HepG2 (cell line): Measurements from ENCODE around the gene PLLP. TPM values are rescaled to one million over a fixed set of nuclear protein-coding genes. Genes with fewer than 3 reads are reported as not detected.

Source experiments
- CHD2 ChIP-seq: IDR thresholded peaks from 2 replicates; pipeline ENCODE4 v1.6.1; 2011; ENCODE audit warnings: low read depth, low read length, improper control_type of control experiment
- CREM ChIP-seq, 2 experiments: sonication (generic) in 1 of 2; formaldehyde crosslinking in 1 of 2; IDR thresholded peaks; 2 replicates each; pipeline versions ENCODE4 v1.4.0 to v1.6.1; 2016 to 2020; ENCODE audit warnings: antibody characterized with exemption in 1 of 2, mild to moderate bottlenecking in 1 of 2, missing genetic modification reagents in 1 of 2
- ETV5 ChIP-seq: IDR thresholded peaks from 2 replicates; pipeline ENCODE4 v1.6.1; 2018; ENCODE audit warnings: missing biosample characterization, missing genetic modification reagents, inconsistent platforms, borderline replicate concordance
- EZH2 ChIP-seq: conservative IDR thresholded peaks from 2 replicates; pipeline ENCODE4 v1.6.1; 2012; ENCODE audit warnings: mild to moderate bottlenecking, low read depth, low read length, moderate library complexity
- FOXC1 ChIP-seq: sonication (generic); formaldehyde crosslinking; IDR thresholded peaks from 2 replicates; pipeline ENCODE4 v1.8.0; 2022; ENCODE audit warnings: mild to moderate bottlenecking, missing genetic modification reagents, borderline replicate concordance
- PITX1 ChIP-seq: sonication (generic); formaldehyde crosslinking; IDR thresholded peaks from 2 replicates; pipeline ENCODE4 v1.5.1; 2020; ENCODE audit warnings: mild to moderate bottlenecking, missing genetic modification reagents
- PLRG1 ChIP-seq: fragments of 450-650 bp; conservative IDR thresholded peaks from 2 replicates; pipeline ENCODE4 v1.6.1; 2016
- PRPF4 ChIP-seq: fragments of 200-400 bp; formaldehyde crosslinking; IDR thresholded peaks from 2 replicates; pipeline ENCODE4 v1.6.1; 2016; ENCODE audit warnings: low read length, low read depth; ENCODE audit not compliant: poor library complexity, severe bottlenecking
- REPIN1 ChIP-seq: sonication (generic); formaldehyde crosslinking; IDR thresholded peaks from 2 replicates; pipeline ENCODE4 v1.8.0; 2022; ENCODE audit warnings: missing genetic modification reagents, low read depth, mild to moderate bottlenecking, borderline replicate concordance
- RFXANK ChIP-seq: IDR thresholded peaks from 2 replicates; pipeline ENCODE4 v1.6.1; 2016
- SOX13 ChIP-seq, 3 experiments: fragments of 450-650 bp in 1 of 3; sonication (generic) in 1 of 3; formaldehyde crosslinking in 1 of 3; IDR thresholded peaks in 2 of 3; conservative IDR thresholded peaks in 1 of 3; 2 replicates each; pipeline versions ENCODE4 v1.5.0 to v1.6.1; 2016 to 2020; ENCODE audit warnings: antibody characterized with exemption in 1 of 3, mild to moderate bottlenecking in 1 of 3, missing compliant biosample characterization in 1 of 3, missing genetic modification reagents in 1 of 3, moderate library complexity in 1 of 3
- TAF15 ChIP-seq: fragments of 200-400 bp; formaldehyde crosslinking; IDR thresholded peaks from one replicate; pipeline ENCODE4 v1.6.1; 2018; ENCODE audit warnings: mild to moderate bottlenecking, low read depth, low read length; ENCODE audit not compliant: poor library complexity, severe bottlenecking
- TEF ChIP-seq: sonication (generic); formaldehyde crosslinking; IDR thresholded peaks from 2 replicates; pipeline ENCODE4 v1.5.0; 2020; ENCODE audit warnings: missing genetic modification reagents
- U2AF2 ChIP-seq: fragments of 200-400 bp; formaldehyde crosslinking; IDR thresholded peaks from 2 replicates; pipeline ENCODE4 v1.6.1; 2017; ENCODE audit warnings: low read depth, mild to moderate bottlenecking, low read length
- WIZ ChIP-seq: sonication (generic); formaldehyde crosslinking; IDR thresholded peaks from 2 replicates; pipeline ENCODE4 v1.5.1; 2020; ENCODE audit warnings: mild to moderate bottlenecking, missing genetic modification reagents
- YEATS2 ChIP-seq: sonication (generic); formaldehyde crosslinking; IDR thresholded peaks from 2 replicates; pipeline ENCODE4 v1.4.0; 2020; ENCODE audit warnings: missing genetic modification reagents, borderline replicate concordance
- ZBTB42 ChIP-seq: sonication (generic); formaldehyde crosslinking; IDR thresholded peaks from 2 replicates; pipeline ENCODE4 v1.5.0; 2020; ENCODE audit warnings: mild to moderate bottlenecking, missing genetic modification reagents
- ZBTB8A ChIP-seq: sonication (generic); formaldehyde crosslinking; IDR thresholded peaks from 2 replicates; pipeline ENCODE4 v1.4.0; 2020; ENCODE audit warnings: mild to moderate bottlenecking, low read depth, missing genetic modification reagents, borderline replicate concordance
- ZFP41 ChIP-seq: sonication (generic); formaldehyde crosslinking; IDR thresholded peaks from 2 replicates; pipeline ENCODE4 v1.4.0; 2020; ENCODE audit warnings: mild to moderate bottlenecking, missing genetic modification reagents, borderline replicate concordance
- ZNF121 ChIP-seq: sonication (generic); formaldehyde crosslinking; IDR thresholded peaks from 2 replicates; pipeline ENCODE4 v1.5.0; 2020; ENCODE audit warnings: mild to moderate bottlenecking, missing genetic modification reagents
- ZNF543 ChIP-seq: sonication (generic); formaldehyde crosslinking; IDR thresholded peaks from 2 replicates; pipeline ENCODE4 v1.4.0; 2020; ENCODE audit warnings: mild to moderate bottlenecking, missing genetic modification reagents
- ZNF720 ChIP-seq: sonication (generic); formaldehyde crosslinking; IDR thresholded peaks from 2 replicates; pipeline ENCODE4 v1.4.0; 2020; ENCODE audit warnings: missing genetic modification reagents
- ZNF747 ChIP-seq: sonication (generic); formaldehyde crosslinking; IDR thresholded peaks from 2 replicates; pipeline ENCODE4 v1.8.1; 2023; ENCODE audit warnings: missing genetic modification reagents, mild to moderate bottlenecking, borderline replicate concordance
- ZNF768 ChIP-seq: sonication (generic); formaldehyde crosslinking; IDR thresholded peaks from 2 replicates; pipeline ENCODE4 v1.4.0; 2020; ENCODE audit warnings: missing genetic modification reagents
- polyA plus RNA-seq, 8 experiments: library from polyadenylated mRNA; depleted of rRNA in 3 of 8; stranded (reverse) in 7 of 8; unstranded in 1 of 8; fragments of >200 nt; fragmentation: Illumina TruSeq in 4 of 8; extraction: Trizol in 4 of 8; gene quantifications; 2 replicates each; pipeline versions ENCODE4 v1.2.1 to v1.2.3, GENCODE V29; 2011 to 2016; ENCODE audit warnings: low read depth in 4 of 8, missing spikeins in 1 of 8, mixed read lengths in 1 of 8; ENCODE audit not compliant: insufficient read depth in 1 of 8
- total RNA-seq, 5 experiments: library from RNA; depleted of rRNA; stranded (reverse); fragments of >200 nt; fragmentation: Illumina TruSeq; extraction: Trizol; gene quantifications; 2 replicates each; pipeline ENCODE4 v1.2.3, GENCODE V29; 2016; ENCODE audit warnings: low read depth in 1 of 5
- TF ChIP-seq, protein P1 (sequence below): sonication (generic); formaldehyde crosslinking; IDR thresholded peaks from 2 replicates; pipeline ENCODE4 v1.4.0; 2020; ENCODE audit warnings: mild to moderate bottlenecking, low read depth, missing genetic modification reagents

PLLP gene
- total and polyA plus RNA-seq, 2 of the 13 experiments (the other 11 are each of a cell fraction or from before 2014, with no cell fraction given), result 60.6 to 127 TPM

DNA sequence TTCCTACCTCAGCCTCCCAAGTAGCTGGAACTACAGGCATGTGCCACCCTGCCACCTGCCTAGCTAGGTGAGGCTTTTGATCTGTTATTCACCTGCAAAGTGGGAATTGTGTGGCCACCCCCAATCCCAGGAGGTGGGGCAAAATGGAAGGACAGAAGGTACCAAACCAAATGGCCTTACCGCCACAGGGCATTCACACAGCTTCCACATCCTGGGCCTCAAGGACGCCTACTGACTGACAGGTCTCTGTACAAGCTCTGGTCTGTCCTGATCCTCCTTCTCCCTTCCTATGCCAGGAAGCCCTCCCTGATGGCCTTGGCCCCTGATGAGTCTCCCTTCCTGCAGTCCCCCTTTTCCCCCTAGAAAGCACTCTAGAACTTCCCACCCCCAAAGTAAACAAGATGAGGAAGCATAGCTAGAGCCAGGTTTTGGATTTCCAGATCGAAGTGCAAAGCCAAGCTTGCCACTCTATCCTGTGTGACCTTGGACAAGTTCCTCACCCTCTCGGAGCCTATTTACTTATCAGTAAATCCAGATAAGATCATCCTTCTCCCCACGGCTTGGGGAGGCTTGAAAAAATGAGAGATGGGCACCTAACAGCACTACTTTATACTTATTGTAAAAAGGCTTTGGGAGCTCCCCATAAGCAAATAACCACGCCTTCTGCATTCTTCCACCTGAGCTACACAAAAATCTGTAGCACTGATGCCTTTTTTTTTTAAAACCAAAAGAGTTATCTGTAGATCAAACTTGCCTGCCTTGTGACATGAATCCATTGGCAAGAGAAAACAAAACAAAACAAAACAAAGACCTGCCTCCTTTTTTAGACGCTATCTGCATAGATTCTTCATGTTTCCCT lies 4.5 kb downstream of the PLLP start (continued):
- TF ChIP-seq CREM (IDR thresholded peaks at IDR 0.05), result peak; percentile 89
- no peak for TF ChIP-seq CREM (CRISPR knock-in tag; IDR thresholded peaks at IDR 0.05)
- TF ChIP-seq PITX1, result peak; percentile 96
- peak; percentile 100 for TF ChIP-seq ETV5 (CRISPR knock-in tag)
- TF ChIP-seq PLRG1, result no peak
- peak; percentile 82; the same call in 1 of the 2 replicates for TF ChIP-seq YEATS2 (CRISPR knock-in tag)
- TF ChIP-seq ZNF720 (CRISPR knock-in tag), result 0 out of 2 replicates have a peak, but pooled peaks have one; percentile 50
- TF ChIP-seq ZFP41 (CRISPR knock-in tag), result no peak
- peak; percentile 69; the same call in 1 of the 2 replicates for TF ChIP-seq RFXANK (CRISPR knock-in tag)
- peak; percentile 26 for TF ChIP-seq PRPF4
- 0 out of 2 replicates have a peak, but pooled peaks have one; percentile 58 for TF ChIP-seq WIZ (CRISPR knock-in tag)
- peak; percentile 78 for TF ChIP-seq SOX13 (IDR thresholded peaks at IDR 0.05)
- TF ChIP-seq SOX13 (CRISPR knock-in tag; conservative IDR thresholded peaks at IDR 0.05 in 1 of 2, IDR thresholded peaks at IDR 0.05 in 1 of 2), result peak in 1 of 2 experiments; percentile 84; a peak in 2 of 4 replicates
- TF ChIP-seq ZBTB42 (CRISPR knock-in tag), result no peak
- no peak for TF ChIP-seq CHD2
- TF ChIP-seq ZNF747, result peak; percentile 95; the same call in 1 of the 2 replicates
- TF ChIP-seq EZH2, result no peak
- peak; percentile 69; the same call in 1 of the 2 replicates for TF ChIP-seq FOXC1 (CRISPR knock-in tag)
- TF ChIP-seq ZNF543 (CRISPR knock-in tag), result peak; percentile 95
- TF ChIP-seq ZBTB8A, result 0 out of 2 replicates have a peak, but pooled peaks have one; percentile 79
- TF ChIP-seq, protein P1, sequence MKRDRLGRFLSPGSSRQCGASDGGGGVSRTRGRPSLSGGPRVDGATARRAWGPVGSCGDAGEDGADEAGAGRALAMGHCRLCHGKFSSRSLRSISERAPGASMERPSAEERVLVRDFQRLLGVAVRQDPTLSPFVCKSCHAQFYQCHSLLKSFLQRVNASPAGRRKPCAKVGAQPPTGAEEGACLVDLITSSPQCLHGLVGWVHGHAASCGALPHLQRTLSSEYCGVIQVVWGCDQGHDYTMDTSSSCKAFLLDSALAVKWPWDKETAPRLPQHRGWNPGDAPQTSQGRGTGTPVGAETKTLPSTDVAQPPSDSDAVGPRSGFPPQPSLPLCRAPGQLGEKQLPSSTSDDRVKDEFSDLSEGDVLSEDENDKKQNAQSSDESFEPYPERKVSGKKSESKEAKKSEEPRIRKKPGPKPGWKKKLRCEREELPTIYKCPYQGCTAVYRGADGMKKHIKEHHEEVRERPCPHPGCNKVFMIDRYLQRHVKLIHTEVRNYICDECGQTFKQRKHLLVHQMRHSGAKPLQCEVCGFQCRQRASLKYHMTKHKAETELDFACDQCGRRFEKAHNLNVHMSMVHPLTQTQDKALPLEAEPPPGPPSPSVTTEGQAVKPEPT (CRISPR knock-in tag), result no peak; the same call in 1 of the 2 replicates
- peak; percentile 95 for TF ChIP-seq ZNF768 (CRISPR knock-in tag)
- TF ChIP-seq TAF15, result no peak
- no peak for TF ChIP-seq U2AF2
- peak; percentile 89 for TF ChIP-seq REPIN1 (CRISPR knock-in tag)
- TF ChIP-seq TEF (CRISPR knock-in tag), result no peak
- peak; percentile 34; the same call in 1 of the 2 replicates for TF ChIP-seq ZNF121 (CRISPR knock-in tag)
